Neural progenitor cell (in vitro differentiated cells): Measurements from ENCODE around the gene RHOG.

Experiments
- CTCF ChIP-seq: fragments of 200-600 bp; sonication (generic); IDR thresholded peaks from 2 replicates; pipeline ENCODE4 v1.5.1; 2017; ENCODE audit warnings: antibody characterized with exemption, mild to moderate bottlenecking
- EZH2 ChIP-seq: fragments of 200-600 bp; sonication (generic); IDR thresholded peaks from 2 replicates; pipeline ENCODE4 v1.6.1; 2017; ENCODE audit warnings: antibody characterized with exemption, mild to moderate bottlenecking, moderate library complexity
- EZH2phosphoT487 ChIP-seq: fragments of 200-600 bp; sonication (generic); IDR thresholded peaks from 2 replicates; pipeline ENCODE4 v1.6.1; 2017; ENCODE audit warnings: antibody characterized with exemption

- TF ChIP-seq CTCF (no peak), EZH2phosphoT487 (no peak), EZH2 (no peak)
Observed at GRCh38 chr11:3796346-3796745, 44.4 kb downstream of the RHOG start.
